ENCODE data around the gene OTOGL. TPM values are rescaled to one million over a fixed set of nuclear protein-coding genes. Genes with fewer than 3 reads are reported as not detected.

Gene OTOGL
- total and polyA plus RNA-seq, 4 donors = 0.20 to 0.62 (median 0.54) TPM; not detected in 1

DNA sequence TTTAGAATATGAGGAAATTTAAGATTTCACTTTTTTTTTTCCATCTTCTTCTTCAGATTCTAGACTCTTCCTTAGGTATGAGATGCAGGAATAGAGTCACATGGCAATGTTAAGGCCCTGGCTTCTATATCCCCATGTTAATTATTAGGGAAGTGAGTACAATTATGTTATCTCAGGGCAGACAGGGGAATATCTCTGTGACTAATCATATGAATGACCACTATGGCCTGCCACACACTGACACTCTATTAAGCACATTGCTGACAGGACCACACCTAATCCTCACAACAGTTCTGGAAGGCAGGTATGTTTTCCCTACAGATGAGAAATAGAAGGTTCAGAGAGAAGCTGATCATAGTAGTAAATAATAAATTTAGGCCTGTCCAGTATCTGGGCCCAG, 275.3 kb downstream of the OTOGL start:
- intact Hi-C loops (cut with DNase I) = no loop called here
- H3K9me3 ChIP-seq (ENCODE audit: control insufficient read depth, low read length) = no peaks in the 10 kb centered on the region
- no peak overlapping the region for H3K4me3 ChIP-seq (ENCODE audit: low read length in 2 of 2)
- no peaks in the 10 kb centered on the region for H3K4me1 ChIP-seq (ENCODE audit: control insufficient read depth in 1 of 2, insufficient read depth in 2 of 2, low read length in 2 of 2)
- H3K27ac ChIP-seq (ENCODE audit: low read depth in 1 of 2, low read length in 2 of 2) = no peak overlapping the region
- ATAC-seq (ENCODE audit: low FRiP score) (no peak), DNase-seq (no peak)
- no peaks in the 10 kb centered on the region for H3K27me3 ChIP-seq (ENCODE audit: control insufficient read depth in 1 of 2, insufficient read depth in 2 of 2, low read length in 1 of 2)
- H3K36me3 ChIP-seq (ENCODE audit: control insufficient read depth in 1 of 2, insufficient read depth in 2 of 2, low read length in 1 of 2) = no peaks in the 10 kb centered on the region

DNA sequence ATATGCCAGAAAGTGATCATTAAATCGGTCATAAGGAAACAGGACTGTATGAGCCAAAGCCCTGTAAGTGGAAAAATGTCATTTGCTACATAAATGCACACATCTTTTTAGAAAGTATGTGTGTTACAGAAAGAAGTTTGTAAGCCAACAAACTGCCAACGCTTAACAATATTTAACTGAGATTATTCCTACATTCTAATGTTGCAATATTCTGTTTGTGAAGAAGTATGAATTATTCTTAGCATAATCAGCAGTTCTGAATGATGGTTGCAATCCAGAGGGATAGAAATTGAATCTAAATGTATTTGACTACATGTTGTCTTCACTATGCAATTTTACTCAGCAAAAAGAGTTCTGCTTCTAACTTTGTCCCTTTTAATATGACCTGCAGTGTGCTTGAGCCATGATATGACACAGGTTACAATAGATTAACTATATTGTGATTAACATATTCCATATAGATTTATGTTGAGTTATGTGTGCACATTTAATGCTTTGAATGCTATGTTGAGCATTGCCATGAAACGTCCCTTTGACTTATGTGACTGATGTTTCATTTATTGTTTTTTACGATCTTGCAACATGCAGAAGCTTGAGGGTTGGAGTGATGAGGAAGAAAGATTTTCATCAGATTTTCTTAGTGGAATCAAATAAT, 277.9 kb downstream of the OTOGL start:
- Histone ChIP-seq H3K9me3 (ENCODE audit: control insufficient read depth, low read length) (no peaks in the 10 kb centered on the region), H3K27ac (ENCODE audit: low read depth in 1 of 2, low read length in 2 of 2) (no peak overlapping the region), H3K4me3 (ENCODE audit: low read length in 2 of 2) (no peak overlapping the region), H3K27me3 (ENCODE audit: control insufficient read depth in 1 of 2, insufficient read depth in 2 of 2, low read length in 1 of 2) (no peaks in the 10 kb centered on the region), H3K36me3 (ENCODE audit: control insufficient read depth in 1 of 2, insufficient read depth in 2 of 2, low read length in 1 of 2) (no peaks in the 10 kb centered on the region), H3K4me1 (ENCODE audit: control insufficient read depth in 1 of 2, insufficient read depth in 2 of 2, low read length in 2 of 2) (no peaks in the 10 kb centered on the region)
- WGBS, 2 donors = 59 to 64% methylated on average over 4 of the region's 4 CpGs
- DNase-seq = no peak
- no peak for ATAC-seq (ENCODE audit: low FRiP score)
- intact Hi-C loops (cut with DNase I) = no loop called here

DNA sequence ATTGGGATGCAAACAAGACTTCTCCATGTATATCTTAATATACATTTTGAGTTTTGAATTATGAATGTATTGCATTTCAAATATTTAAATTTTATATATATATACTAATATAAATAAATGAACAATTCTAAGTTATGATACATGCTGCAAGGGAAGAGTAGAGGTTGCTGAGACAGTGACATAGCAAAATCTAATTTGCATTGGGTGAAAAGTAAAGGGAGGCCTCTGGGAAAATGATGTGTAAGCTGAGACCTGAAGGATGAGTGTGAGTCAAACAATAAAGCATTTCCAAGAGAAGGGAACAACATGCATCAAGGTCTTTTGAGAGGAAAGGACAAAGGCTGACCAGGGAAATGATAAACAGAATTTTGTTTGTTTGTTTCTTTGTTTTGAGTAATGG, 281.8 kb downstream of the OTOGL start:
- H3K36me3 ChIP-seq (ENCODE audit: control insufficient read depth in 1 of 2, insufficient read depth in 2 of 2, low read length in 1 of 2) = no peaks in the 10 kb centered on the region
- intact Hi-C loops (cut with DNase I) = no loop called here
- no peak overlapping the region for H3K27ac ChIP-seq (ENCODE audit: low read depth in 1 of 2, low read length in 2 of 2)
- no peaks in the 10 kb centered on the region for H3K27me3 ChIP-seq (ENCODE audit: control insufficient read depth in 1 of 2, insufficient read depth in 2 of 2, low read length in 1 of 2)
- no peak for ATAC-seq (ENCODE audit: low FRiP score)
- peaks cover 2% of the 10 kb centered on the region for H3K9me3 ChIP-seq (ENCODE audit: control insufficient read depth, low read length)
- H3K4me1 ChIP-seq (ENCODE audit: control insufficient read depth in 1 of 2, insufficient read depth in 2 of 2, low read length in 2 of 2) = no peaks in the 10 kb centered on the region
- no peak for DNase-seq
- no peak overlapping the region for H3K4me3 ChIP-seq (ENCODE audit: low read length in 2 of 2)

DNA sequence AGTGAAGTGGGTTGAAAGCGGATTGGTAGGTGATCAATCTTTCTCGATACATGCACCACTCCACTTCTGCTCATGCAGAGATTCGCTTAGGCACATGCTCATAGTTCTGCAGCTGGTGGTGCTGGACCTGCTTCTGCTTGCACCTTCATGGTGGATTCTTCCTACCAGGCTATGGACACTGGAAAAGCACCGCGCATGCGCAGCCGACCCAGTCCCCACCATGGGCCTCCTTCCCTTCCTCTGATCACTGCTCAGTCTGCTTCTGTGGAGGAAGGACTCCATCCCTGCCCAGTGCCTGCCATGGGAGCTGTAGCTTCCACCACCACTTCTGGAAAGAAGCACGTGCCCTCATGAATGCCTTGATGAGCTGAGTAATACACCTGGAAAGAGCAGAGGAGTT, 282.9 kb downstream of the OTOGL start:
- no peak for ATAC-seq (ENCODE audit: low FRiP score)
- H3K36me3 ChIP-seq (ENCODE audit: control insufficient read depth in 1 of 2, insufficient read depth in 2 of 2, low read length in 1 of 2) = no peaks in the 10 kb centered on the region
- intact Hi-C loops (cut with DNase I) = no loop called here
- H3K27me3 ChIP-seq (ENCODE audit: control insufficient read depth in 1 of 2, insufficient read depth in 2 of 2, low read length in 1 of 2) = no peaks in the 10 kb centered on the region
- no peak overlapping the region for H3K27ac ChIP-seq (ENCODE audit: low read depth in 1 of 2, low read length in 2 of 2)
- no peaks in the 10 kb centered on the region for H3K4me1 ChIP-seq (ENCODE audit: control insufficient read depth in 1 of 2, insufficient read depth in 2 of 2, low read length in 2 of 2)
- H3K4me3 ChIP-seq (ENCODE audit: low read length in 2 of 2) = no peak overlapping the region
- no peak for DNase-seq
- peaks cover 2% of the 10 kb centered on the region for H3K9me3 ChIP-seq (ENCODE audit: control insufficient read depth, low read length)
- WGBS, 2 donors = 94 to 96% methylated on average over 8 of the region's 8 CpGs

DNA sequence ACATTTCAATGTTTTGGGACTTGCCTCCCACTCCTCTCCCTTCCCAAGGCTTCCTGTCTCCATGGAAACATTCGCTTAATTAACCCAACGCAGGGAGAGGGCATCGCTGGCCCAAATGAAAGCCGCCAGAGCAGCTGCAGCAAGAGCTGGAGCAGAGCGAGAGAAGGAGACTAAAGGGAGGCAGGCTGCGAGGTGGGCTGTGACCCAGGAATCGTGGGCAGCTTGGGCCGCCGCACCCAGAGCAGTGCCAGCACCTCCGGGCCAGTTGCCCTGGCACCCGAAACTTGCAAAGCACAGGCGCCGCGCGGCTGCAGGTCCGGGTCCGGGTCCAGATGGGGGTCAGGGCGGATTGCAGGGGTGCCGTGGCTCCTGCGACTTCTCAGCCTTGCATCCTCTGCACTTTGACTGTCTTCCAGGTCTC, 301.2 kb downstream of the OTOGL start:
- Histone ChIP-seq H3K4me3 (ENCODE audit: low read length in 2 of 2) (peak overlapping the region; percentile 23 to 60), H3K9me3 (ENCODE audit: control insufficient read depth, low read length) (no peaks in the 10 kb centered on the region), H3K27me3 (ENCODE audit: control insufficient read depth in 1 of 2, insufficient read depth in 2 of 2, low read length in 1 of 2) (no peaks in the 10 kb centered on the region), H3K4me1 (ENCODE audit: control insufficient read depth in 1 of 2, insufficient read depth in 2 of 2, low read length in 2 of 2) (peaks cover 0 to 2% of the 10 kb centered on the region in 2 donors), H3K27ac (ENCODE audit: low read depth in 1 of 2, low read length in 2 of 2) (no peak overlapping the region), H3K36me3 (ENCODE audit: control insufficient read depth in 1 of 2, insufficient read depth in 2 of 2, low read length in 1 of 2) (no peaks in the 10 kb centered on the region)
- DNase-seq (peak; percentile 43 to 78), ATAC-seq (ENCODE audit: low FRiP score) (peak; percentile 70)
- 8 to 10% methylated on average over 20 of the region's 20 CpGs for WGBS, 2 donors
- intact Hi-C loops (cut with DNase I) = loop anchor here in 1 of 2 donors (10.0 kb wide), 1 partner anchor 206 kb away; no protein-coding TSS in a partner anchor

DNA sequence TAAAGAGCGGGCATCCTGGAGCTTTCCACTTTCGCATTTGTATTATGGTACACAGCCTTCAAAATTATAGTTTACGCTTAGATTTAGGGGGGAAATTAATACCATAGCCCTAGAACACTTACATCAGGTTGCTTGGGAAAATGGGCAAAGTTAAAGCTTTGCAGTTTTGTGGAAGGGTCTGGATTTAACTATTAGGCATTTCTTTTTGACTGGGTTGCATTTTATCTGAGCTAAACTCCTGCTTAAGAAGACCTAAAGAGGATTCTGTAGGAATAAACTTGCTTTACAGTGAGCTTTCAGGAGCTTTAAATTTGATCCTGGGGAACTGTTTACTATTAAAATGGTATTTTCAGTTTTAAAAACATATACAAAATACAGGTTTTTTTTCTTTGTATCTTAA, 301.9 kb downstream of the OTOGL start:
- no peak for ATAC-seq (ENCODE audit: low FRiP score)
- 58 to 70% methylated on average over 3 of the region's 3 CpGs for WGBS, 2 donors
- intact Hi-C loops (cut with DNase I) = loop anchor here in 1 of 2 donors (10.0 kb wide), 1 partner anchor 206 kb away; no protein-coding TSS in a partner anchor

DNA sequence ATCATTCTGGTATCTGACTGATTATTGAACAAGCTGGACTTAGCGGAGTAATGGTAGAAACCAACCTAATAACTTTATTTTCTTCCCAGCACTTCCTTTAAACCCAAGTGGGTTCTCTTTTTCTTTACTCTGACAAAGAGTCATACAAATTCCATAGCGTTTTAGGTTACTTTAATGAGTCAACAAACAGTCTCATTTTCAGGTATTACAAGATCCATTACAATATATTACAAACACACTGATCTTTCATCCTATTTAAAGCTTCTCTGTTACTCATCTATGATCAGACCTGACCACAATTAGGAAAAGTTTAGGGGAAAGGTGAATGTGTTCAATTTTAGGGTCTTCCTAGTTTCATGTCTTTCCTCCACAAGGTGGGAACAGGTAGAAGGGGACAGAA, 305.3 kb downstream of the OTOGL start:
- Histone ChIP-seq H3K9me3 (ENCODE audit: control insufficient read depth, low read length) (no peaks in the 10 kb centered on the region), H3K27me3 (ENCODE audit: control insufficient read depth in 1 of 2, insufficient read depth in 2 of 2, low read length in 1 of 2) (no peaks in the 10 kb centered on the region), H3K4me1 (ENCODE audit: control insufficient read depth in 1 of 2, insufficient read depth in 2 of 2, low read length in 2 of 2) (no peaks in the 10 kb centered on the region), H3K36me3 (ENCODE audit: control insufficient read depth in 1 of 2, insufficient read depth in 2 of 2, low read length in 1 of 2) (no peaks in the 10 kb centered on the region), H3K27ac (ENCODE audit: low read depth in 1 of 2, low read length in 2 of 2) (no peak overlapping the region), H3K4me3 (ENCODE audit: low read length in 2 of 2) (no peak overlapping the region)
- intact Hi-C loops (cut with DNase I) = loop anchor here in 1 of 2 donors (10.0 kb wide), 1 partner anchor 210 kb away; no protein-coding TSS in a partner anchor
- ATAC-seq (ENCODE audit: low FRiP score) = no peak
- 65 to 81% methylated on average over 2 of the region's 2 CpGs for WGBS, 2 donors
- no peak for DNase-seq

More for the DNA sequence above, 301.9 kb downstream of the OTOGL start:
- no peaks in the 10 kb centered on the region for H3K9me3 ChIP-seq (ENCODE audit: control insufficient read depth, low read length)
- H3K27ac ChIP-seq (ENCODE audit: low read depth in 1 of 2, low read length in 2 of 2) = no peak overlapping the region
- H3K4me3 ChIP-seq (ENCODE audit: low read length in 2 of 2) = peak overlapping the region; percentile 23 to 60
- peaks cover 0 to 2% of the 10 kb centered on the region in 2 donors for H3K4me1 ChIP-seq (ENCODE audit: control insufficient read depth in 1 of 2, insufficient read depth in 2 of 2, low read length in 2 of 2)
- no peaks in the 10 kb centered on the region for H3K36me3 ChIP-seq (ENCODE audit: control insufficient read depth in 1 of 2, insufficient read depth in 2 of 2, low read length in 1 of 2)
- H3K27me3 ChIP-seq (ENCODE audit: control insufficient read depth in 1 of 2, insufficient read depth in 2 of 2, low read length in 1 of 2) = no peaks in the 10 kb centered on the region
- no peak for DNase-seq

DNA sequence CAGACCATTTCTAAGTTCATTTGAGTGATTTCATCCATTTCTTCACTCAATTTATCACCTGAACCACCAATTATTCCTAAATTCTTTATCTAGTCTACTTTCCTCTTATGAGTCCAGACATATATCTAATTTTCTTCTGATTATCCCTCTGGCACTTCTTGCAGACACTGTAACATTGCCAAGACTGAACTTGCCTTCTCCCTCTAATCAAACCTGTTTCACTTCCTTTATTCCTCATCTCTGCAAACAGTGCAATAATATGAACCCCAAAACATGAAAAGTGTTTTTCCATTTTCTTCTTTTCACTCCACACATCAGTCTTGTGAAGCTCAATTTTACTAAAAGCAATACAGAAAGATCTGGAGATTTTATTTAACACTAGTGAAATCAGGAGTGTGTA, 306.9 kb downstream of the OTOGL start:
- H3K27ac ChIP-seq (ENCODE audit: low read depth in 1 of 2, low read length in 2 of 2) = no peak overlapping the region
- no peaks in the 10 kb centered on the region for H3K27me3 ChIP-seq (ENCODE audit: control insufficient read depth in 1 of 2, insufficient read depth in 2 of 2, low read length in 1 of 2)
- intact Hi-C loops (cut with DNase I) = loop anchor here in 1 of 2 donors (10.0 kb wide), 1 partner anchor 211 kb away; no protein-coding TSS in a partner anchor
- ATAC-seq (ENCODE audit: low FRiP score) (no peak), DNase-seq (no peak)
- no peaks in the 10 kb centered on the region for H3K4me1 ChIP-seq (ENCODE audit: control insufficient read depth in 1 of 2, insufficient read depth in 2 of 2, low read length in 2 of 2)
- no peaks in the 10 kb centered on the region for H3K36me3 ChIP-seq (ENCODE audit: control insufficient read depth in 1 of 2, insufficient read depth in 2 of 2, low read length in 1 of 2)
- H3K4me3 ChIP-seq (ENCODE audit: low read length in 2 of 2) = no peak overlapping the region
- no peaks in the 10 kb centered on the region for H3K9me3 ChIP-seq (ENCODE audit: control insufficient read depth, low read length)

DNA sequence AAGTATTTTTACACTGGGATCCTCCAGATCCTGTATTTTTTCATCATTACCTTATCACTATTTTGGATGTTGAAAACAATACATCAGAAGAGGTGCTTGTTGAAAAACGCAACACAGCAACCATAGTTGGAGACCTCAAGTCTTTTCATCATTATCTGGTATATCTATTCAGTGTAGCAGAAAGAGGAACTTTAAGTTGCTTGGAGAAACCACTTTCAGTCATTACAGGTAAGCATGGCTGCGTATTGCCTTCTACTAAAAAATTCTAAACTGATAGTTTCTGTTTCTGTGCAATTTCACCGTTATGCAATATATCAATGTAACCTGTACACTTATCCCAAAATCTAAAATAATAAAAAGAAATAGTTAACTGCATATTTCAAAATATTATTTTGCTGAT, 312.4 kb downstream of the OTOGL start:
- intact Hi-C loops (cut with DNase I) = loop anchor here (5.0 kb wide), 2 partner anchors 186 to 351 kb away; no protein-coding TSS in a partner anchor
- WGBS, 2 donors = 65 to 67% methylated on average over 3 of the region's 3 CpGs
- ATAC-seq (ENCODE audit: low FRiP score) (no peak), DNase-seq (no peak)
- H3K4me3 ChIP-seq (ENCODE audit: low read length in 2 of 2) = no peak overlapping the region
- H3K9me3 ChIP-seq (ENCODE audit: control insufficient read depth, low read length) = no peaks in the 10 kb centered on the region
- no peaks in the 10 kb centered on the region for H3K4me1 ChIP-seq (ENCODE audit: control insufficient read depth in 1 of 2, insufficient read depth in 2 of 2, low read length in 2 of 2)
- no peaks in the 10 kb centered on the region for H3K27me3 ChIP-seq (ENCODE audit: control insufficient read depth in 1 of 2, insufficient read depth in 2 of 2, low read length in 1 of 2)
- H3K27ac ChIP-seq (ENCODE audit: low read depth in 1 of 2, low read length in 2 of 2) = no peak overlapping the region
- no peaks in the 10 kb centered on the region for H3K36me3 ChIP-seq (ENCODE audit: control insufficient read depth in 1 of 2, insufficient read depth in 2 of 2, low read length in 1 of 2)

Measured in aorta (tissue), 5 donors.